WI38 (cell line): Measurements from ENCODE around the gene AQP12B.

Experiments
- H3K4me3 ChIP-seq: 2 replicates; pipeline ENCODE4 v1.5.1; 2011; ENCODE audit warnings: low read depth, mild to moderate bottlenecking, control low read depth, low read length
- TF ChIP-seq, protein P1 (sequence below): IDR thresholded peaks from 2 replicates; pipeline ENCODE4 v1.5.1; 2012; ENCODE audit warnings: low read depth, mild to moderate bottlenecking, control low read depth, low read length

The AQP12B gene

DNA sequence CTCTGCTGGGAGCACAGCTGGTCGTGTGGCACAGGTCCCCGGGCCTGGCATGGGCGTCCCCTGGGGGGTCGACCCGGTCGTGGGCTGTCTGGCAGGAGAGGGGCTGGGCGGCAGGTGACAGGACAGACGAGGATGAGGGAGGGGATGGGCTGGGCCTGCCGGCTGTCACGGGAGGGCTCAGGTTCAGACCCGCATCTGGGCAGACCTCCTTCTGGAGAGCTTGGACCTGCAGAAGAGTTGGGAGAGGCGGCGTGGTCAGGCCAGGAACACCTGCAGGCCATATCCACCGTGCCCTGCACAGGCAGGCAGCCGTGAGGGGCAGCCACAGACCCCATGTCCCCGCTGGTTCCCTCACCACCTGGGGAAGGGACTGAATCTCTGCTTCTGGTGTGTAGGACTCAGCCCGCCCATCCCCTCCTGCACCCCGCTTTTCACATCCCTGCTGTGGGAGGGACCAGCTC is 34.5 kb upstream of the AQP12B start:
- TF ChIP-seq, protein P1, sequence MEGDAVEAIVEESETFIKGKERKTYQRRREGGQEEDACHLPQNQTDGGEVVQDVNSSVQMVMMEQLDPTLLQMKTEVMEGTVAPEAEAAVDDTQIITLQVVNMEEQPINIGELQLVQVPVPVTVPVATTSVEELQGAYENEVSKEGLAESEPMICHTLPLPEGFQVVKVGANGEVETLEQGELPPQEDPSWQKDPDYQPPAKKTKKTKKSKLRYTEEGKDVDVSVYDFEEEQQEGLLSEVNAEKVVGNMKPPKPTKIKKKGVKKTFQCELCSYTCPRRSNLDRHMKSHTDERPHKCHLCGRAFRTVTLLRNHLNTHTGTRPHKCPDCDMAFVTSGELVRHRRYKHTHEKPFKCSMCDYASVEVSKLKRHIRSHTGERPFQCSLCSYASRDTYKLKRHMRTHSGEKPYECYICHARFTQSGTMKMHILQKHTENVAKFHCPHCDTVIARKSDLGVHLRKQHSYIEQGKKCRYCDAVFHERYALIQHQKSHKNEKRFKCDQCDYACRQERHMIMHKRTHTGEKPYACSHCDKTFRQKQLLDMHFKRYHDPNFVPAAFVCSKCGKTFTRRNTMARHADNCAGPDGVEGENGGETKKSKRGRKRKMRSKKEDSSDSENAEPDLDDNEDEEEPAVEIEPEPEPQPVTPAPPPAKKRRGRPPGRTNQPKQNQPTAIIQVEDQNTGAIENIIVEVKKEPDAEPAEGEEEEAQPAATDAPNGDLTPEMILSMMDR, result no peak
- no peak overlapping the region for H3K4me3 ChIP-seq

DNA sequence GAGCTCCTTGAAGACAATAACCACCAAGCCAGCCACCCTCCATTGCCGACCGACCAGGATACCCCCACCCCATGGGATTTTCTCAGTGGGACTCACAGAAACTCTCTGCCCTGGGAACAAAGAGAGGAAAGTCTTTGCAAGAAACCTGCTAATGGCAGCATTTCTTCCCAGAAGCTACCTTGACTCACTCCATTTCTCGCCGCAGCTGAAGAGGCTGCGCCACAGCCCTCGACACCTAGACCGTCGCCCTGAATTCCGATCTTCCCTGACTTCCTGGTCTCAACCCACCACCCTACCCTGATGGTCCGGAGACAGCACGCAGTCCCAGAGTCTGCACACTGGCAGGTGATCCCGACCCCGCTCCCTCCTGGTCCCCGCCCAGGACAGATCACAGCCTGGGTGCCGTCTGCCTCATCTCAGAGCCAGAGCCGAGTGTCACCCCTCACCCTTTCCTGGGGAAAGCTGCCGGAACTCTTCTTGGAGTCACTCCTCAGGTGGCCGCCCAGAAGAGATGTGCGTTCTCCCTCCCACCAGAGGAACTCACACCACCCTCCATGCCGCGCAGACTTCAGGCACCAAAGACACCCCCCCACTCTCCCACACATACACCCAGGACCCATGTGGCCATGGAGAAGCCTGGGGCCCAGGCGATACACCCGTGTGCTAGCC is 33.6 kb upstream of the AQP12B start:
- TF ChIP-seq, protein P1, result no peak
- H3K4me3 ChIP-seq, result no peak overlapping the region

DNA sequence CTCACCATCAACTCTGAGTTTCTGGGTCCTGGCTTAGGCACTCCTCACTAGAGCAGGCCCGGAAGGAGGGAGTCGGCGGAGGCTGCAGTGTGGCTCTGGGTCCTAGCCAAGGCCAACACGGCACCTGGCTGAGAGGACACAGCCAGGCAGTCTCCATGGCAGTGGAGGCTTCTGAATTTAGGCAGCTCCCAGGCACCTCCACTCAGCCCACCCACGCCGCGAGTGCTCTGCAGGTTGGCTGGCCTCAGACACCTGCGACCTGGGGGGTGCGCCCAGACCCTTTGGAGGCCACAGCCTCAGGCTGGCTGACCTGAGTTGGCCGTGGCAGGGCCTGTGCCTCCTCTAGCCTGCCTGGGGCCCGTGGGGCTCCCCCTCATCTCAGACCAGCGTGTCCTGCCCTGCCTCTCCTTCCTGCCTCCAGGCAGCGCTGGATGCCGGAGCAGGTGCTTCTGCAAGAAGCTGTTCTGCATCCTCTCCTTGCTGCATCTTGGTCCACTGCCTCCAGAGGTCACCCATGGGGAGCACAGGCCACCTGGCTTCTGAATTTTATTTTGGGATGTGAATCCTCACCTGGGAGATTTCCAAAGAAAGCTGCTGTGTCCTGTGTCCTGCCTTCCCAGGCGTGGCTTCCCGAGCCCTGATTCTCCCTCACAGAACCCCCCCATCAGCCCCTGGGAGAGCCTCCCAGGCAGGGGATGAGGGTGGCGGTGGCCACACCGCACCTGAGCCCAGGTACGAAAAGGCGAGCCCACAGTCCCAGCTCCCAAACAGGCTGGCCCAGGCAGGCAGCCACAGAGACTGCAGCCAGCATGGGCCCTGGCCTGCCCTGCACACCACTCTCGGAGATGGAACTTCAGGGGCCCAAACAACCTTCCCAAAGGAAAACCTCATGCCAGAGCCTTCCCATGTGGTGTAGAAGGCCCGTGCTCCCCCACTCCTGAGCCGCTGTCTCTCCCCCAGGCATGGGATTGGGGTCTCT is 32.4 kb upstream of the AQP12B start:
- TF ChIP-seq, protein P1, result no peak
- H3K4me3 ChIP-seq, result no peak overlapping the region

DNA sequence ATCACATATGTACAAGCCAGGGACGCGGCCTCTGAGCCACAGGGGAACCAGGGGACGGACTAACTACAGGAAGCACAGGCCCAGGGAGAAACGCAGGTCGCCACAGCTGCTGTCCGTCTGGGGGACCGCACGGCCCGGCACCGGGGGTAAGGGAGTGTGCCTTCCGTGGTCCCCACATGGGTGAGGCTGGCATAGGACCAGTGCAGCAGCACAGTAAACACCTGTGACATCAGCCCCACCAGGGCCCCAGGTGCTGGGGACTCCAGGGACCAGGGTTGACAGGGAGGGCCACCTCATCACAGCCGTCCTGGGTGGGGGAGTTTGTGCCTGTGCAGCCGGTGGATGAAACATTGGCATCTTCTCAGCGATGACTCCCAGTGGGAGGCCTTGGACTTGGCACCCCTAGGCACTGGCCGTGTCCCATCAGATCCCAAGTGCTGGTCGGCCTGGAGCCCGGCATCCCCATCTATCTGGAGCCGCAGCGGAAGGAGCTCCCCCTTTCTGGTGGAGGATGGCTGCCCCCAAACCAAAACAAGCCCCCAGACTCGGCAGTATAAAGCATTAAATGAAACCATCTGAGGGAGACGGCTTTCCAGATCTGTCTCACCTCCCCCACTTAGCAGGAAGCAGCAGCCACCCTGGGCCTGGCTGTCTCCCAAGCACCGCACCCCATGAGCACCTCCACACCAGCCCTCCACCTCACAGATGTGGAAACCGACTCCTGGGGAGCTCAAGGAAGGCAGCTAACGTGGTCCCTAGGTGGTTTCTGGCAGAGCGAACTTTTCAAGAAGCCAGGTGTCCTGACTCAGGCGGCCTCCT is 31.5 kb upstream of the AQP12B start:
- TF ChIP-seq, protein P1, result no peak
- H3K4me3 ChIP-seq, result no peak overlapping the region

DNA sequence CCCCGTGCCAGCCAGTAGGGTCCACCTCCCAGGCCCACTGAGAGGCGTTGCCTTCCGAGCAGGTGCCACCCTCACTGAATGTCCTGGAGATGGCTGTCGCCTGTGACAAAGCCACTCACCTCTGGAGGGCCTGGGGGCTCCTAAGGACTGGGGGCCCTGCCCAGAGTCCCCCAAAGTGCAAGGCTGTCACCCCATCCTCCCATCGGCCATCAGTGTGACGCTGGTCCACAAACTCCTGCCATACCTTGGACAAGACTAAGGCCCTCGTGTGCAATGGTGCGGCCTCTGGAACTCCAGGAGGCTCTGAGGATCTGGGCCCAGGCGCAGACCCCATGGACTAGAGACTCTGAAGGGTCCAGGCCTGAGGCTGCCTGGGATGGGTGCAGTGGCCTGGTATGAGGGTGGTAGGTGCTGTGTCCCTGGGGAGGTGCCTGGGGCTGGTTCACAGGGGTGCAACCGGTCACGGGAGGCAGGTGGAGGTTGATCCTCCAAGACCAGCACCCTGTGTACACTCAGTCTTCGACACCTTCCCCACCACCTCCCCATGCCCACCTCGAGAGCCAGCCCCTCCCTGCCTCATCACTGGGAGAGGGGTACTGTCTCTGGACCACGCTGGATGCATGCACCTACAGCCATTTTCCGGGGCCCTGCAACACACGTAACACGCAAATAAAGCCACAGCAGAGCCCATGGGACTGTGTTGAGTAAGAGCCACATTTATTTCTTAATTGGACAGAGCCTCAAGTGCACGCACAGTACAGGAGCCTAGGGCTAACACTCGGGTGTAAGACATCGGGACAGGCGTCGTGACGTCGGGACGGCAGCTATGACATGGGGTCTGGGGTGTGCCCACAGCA is 30.6 kb upstream of the AQP12B start:
- no peak overlapping the region for H3K4me3 ChIP-seq
- TF ChIP-seq, protein P1, result no peak

DNA sequence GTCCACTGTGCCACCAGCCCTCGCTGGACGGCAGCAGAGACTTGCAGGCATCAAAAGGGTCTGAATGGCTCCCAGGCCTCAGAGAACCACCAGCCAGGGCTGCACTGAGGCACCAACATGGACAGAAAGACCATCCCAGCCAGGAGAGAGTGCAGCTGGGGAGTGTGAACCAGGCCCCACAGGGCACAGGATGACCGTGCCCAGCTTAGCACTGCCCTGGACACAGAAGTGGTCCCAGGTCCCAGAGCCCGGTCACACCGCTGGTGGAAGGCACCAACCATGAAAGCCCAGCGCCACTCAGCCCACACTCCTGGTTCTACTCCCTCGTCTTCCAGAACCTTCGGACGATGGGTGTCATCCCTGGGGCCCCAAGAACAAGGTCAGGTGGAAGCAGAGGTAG is 29.4 kb upstream of the AQP12B start:
- TF ChIP-seq, protein P1, result no peak
- H3K4me3 ChIP-seq, result no peak overlapping the region
